GM21717 (cell line): Measurements from ENCODE around the gene WNT4.

Experiments
- ATAC-seq: cut with Tn5 transposase; IDR thresholded peaks from one replicate; pipeline ENCODE4 v1.9.1; 2021; ENCODE audit warnings: mild to moderate bottlenecking, moderate library complexity; ENCODE audit not compliant: unreplicated experiment

Gene WNT4

GRCh38 chr1:22089134-22089571 lies 53.7 kb downstream of the WNT4 start:
- ATAC-seq: no peak

- no peak for ATAC-seq
Measured at GRCh38 chr1:22088331-22088730, 54.6 kb downstream of the WNT4 start.

GRCh38 chr1:22080191-22080590 lies 62.7 kb downstream of the WNT4 start:
- no peak for ATAC-seq

GRCh38 chr1:22078133-22078532 lies 64.8 kb downstream of the WNT4 start:
- no peak for ATAC-seq

GRCh38 chr1:22077728-22078127 lies 65.2 kb downstream of the WNT4 start:
- ATAC-seq: no peak

- ATAC-seq: no peak
Measured at GRCh38 chr1:22076346-22076745, 66.6 kb downstream of the WNT4 start.

- ATAC-seq: no peak
Measured at GRCh38 chr1:22075718-22076117, 67.2 kb downstream of the WNT4 start.

GRCh38 chr1:22074803-22075202 lies 68.1 kb downstream of the WNT4 start:
- no peak for ATAC-seq

- no peak for ATAC-seq
Measured at GRCh38 chr1:22071511-22071910, 71.4 kb downstream of the WNT4 start.
